CD1c-positive myeloid dendritic cell (primary cell): ENCODE results near the gene TOLLIP.
"Not testable (repeated sequence)": the region's sequence is repeated elsewhere in the genome, so short reads cannot be mapped to it uniquely, and the experiment has no call there.

Source experiments
- DNase-seq: peaks from one replicate; pipeline ENCODE4 v3.0.0-alpha.2; 2016; ENCODE audit errors: extremely low spot score

TOLLIP gene

GRCh38 chr11:1263010-1263409 is 46.4 kb downstream of the TOLLIP start:
- DNase-seq: no peak

- DNase-seq: peak; percentile 88
Observed at GRCh38 chr11:1262172-1263006, 47.0 kb downstream of the TOLLIP start.

DNA sequence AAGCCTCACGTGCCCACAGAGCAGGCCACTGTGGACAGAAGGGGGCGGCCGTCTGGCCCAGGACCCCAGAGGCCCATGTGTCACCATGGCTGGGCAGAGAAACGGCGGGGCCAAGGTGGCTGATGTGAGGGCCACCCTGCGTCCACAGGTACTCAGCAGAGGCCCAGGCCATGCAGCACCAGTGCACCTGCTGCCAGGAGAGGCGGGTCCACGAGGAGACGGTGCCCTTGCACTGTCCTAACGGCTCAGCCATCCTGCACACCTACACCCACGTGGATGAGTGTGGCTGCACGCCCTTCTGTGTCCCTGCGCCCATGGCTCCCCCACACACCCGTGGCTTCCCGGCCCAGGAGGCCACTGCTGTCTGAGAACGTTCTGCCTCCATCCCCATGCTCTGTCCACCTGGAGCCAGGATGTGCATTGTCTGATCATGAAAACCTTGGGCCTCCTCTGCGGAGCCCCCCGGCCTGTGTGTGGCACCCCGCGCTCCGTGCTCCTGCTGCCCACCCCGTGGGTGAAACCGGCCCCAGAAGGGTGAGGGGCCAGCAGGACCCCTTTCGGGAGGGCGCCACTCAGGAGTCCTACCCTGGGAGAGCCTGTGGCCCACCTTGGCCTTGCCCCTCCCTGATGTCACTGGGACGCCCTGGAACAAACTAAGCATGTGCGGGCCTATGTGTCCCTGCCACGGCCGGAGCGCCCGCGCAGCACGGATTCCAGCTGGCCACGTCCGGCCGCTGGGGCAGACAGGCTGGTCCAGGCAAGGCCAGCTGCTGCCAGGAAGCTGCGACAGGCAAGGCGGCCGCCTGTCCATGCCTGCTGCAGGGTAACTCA is 48.0 kb downstream of the TOLLIP start:
- no peak for DNase-seq

- DNase-seq: no peak
Observed at GRCh38 chr11:1260620-1261019, 48.8 kb downstream of the TOLLIP start.

GRCh38 chr11:1260023-1260501 is 49.4 kb downstream of the TOLLIP start:
- peak; percentile 34 for DNase-seq

DNA sequence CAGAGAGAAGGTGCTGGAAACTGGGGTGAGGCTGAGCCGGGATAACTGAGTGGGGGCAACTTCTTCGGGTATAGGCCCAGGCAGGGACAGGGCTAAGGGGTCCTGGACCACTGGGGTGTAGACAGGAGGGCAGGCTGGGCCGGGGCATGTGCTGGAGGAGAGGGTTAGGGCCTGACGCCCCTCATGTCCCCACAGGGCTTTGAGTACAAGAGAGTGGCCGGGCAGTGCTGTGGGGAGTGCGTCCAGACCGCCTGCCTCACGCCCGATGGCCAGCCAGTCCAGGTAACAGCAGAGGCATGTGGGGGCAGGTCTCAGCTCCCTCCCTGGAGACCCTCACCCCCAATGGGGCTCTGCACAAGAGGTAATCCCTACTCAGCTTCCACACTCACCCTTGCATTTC is 49.9 kb downstream of the TOLLIP start:
- no peak for DNase-seq

DNA sequence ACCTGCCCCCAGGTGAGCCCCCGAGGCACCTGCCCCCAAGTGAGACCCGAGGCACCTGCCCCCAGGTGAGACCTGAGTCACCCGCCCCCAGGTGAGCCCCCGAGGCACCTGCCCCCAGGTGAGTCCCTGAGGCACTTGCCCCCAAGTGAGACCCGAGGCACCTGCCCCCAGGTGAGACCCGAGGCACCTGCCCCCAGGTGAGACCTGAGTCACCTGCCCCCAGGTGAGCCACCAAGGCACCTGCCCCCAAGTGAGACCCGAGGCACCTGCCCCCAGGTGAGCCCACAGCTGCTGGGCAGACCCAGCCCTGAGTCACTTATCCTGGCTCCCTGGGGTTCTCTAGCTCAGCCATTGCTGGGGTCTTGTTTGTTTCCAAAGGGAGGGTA is 50.4 kb downstream of the TOLLIP start:
- no peak for DNase-seq

- no peak for DNase-seq
Observed at GRCh38 chr11:1258401-1259075, 50.9 kb downstream of the TOLLIP start.

GRCh38 chr11:1257916-1258315 is 51.5 kb downstream of the TOLLIP start:
- DNase-seq: no peak

- no peak for DNase-seq
Observed at GRCh38 chr11:1257366-1257765, 52.1 kb downstream of the TOLLIP start.

DNA sequence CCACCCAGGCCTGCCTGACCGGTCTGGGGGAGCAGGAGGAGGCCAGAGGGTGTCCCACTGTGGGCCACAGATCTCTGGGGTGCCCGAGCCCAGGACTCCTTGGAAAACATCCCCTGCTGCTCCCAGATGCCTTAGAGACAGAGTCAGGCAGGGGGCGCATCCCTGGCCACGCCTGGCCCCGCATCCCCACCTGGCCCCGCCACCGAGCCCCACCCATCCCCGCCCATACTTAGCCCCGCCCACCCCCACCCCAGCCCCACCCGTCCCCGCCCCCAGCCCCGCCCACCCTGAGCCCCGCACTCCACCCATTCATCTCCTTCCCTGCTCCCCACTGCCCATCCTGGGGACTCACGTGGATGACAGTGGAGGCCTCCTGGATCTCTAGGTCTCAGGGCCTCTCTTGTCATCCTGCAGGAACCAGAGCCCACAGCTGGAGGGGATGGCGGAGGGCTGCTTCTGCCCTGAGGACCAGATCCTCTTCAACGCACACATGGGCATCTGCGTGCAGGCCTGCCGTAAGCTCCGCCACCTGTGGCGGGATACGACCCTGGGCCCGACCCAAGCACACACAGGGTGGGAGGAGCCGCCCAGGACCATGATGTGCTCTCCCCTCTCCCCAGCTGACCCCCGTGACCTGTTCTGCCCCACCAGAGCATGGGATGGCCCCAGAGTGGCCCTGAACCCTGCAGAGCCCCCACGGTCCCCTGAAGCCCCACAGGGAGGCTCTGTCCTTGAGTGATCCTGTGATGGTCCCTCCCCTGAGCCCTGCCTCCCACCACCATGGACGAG is 53.0 kb downstream of the TOLLIP start:
- DNase-seq: no peak

DNA sequence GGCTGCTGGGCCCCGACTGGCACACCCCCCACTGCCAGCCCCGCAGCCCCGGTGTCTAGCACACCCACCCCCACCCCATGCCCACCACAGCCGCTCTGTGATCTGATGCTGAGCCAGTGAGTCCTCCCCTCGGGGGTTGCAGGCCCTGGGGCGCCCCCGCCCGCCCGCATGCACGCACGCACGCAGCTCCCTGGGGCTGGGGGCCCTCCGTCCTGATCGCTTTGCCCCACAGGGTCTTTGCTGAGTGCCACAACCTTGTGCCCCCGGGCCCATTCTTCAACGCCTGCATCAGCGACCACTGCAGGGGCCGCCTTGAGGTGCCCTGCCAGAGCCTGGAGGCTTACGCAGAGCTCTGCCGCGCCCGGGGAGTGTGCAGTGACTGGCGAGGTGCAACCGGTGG is 54.3 kb downstream of the TOLLIP start:
- no peak for DNase-seq

DNA sequence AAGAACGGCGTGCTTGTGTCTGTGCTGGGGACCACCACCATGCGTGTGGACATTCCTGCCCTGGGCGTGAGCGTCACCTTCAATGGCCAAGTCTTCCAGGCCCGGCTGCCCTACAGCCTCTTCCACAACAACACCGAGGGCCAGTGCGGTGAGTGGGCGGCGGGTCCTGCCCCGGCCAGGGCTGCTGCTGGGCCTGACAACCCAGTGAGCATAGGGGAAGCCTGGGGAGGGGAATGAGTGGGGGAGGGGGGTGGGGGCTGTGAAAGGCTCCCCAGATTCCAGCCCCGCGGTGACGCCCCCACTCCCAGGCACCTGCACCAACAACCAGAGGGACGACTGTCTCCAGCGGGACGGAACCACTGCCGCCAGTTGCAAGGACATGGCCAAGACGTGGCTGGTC is 54.7 kb downstream of the TOLLIP start:
- no peak for DNase-seq

DNA sequence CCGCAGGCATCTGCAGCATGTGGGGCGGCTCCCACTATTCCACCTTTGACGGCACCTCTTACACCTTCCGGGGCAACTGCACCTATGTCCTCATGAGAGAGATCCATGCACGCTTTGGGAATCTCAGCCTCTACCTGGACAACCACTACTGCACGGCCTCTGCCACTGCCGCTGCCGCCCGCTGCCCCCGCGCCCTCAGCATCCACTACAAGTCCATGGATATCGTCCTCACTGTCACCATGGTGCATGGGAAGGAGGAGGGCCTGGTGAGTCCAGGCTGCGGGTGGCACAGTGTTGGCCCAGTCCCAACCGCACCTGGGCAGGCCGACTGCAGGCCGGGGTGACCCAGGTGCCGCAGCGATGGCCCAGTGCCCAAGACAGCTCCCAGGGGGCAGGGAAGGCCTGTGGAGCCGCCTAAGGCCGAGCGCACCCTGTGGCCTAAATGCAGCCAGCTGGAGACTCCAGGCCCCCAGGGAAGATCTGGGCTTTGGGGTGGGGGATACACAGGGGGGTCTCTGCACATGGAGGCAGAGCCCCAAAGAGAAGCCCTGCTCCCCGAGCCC is 55.3 kb downstream of the TOLLIP start:
- no peak for DNase-seq

DNA sequence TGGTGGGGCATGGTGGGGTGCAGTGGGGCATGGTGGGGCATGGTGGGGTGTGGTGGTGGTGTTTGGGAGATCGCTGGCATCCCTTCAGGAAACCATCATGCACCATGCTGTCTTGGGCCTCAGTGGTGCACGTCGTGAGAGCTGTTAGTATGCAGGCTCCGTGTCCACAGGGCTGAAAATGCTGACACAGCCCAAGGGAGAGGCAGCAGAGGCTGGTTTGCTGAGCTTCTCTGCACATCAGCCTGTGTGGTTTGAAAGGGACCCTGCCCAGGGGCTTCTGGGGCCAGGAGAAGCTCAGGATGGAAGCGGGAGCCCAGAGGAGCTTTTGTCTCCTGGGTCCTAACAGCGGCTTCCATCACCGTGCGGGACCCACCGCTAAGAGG is 56.3 kb downstream of the TOLLIP start:
- DNase-seq: no peak

- DNase-seq: no peak
Observed at GRCh38 chr11:1252371-1253102, 56.9 kb downstream of the TOLLIP start.

GRCh38 chr11:1251236-1251770 is 58.1 kb downstream of the TOLLIP start:
- DNase-seq: no peak

DNA sequence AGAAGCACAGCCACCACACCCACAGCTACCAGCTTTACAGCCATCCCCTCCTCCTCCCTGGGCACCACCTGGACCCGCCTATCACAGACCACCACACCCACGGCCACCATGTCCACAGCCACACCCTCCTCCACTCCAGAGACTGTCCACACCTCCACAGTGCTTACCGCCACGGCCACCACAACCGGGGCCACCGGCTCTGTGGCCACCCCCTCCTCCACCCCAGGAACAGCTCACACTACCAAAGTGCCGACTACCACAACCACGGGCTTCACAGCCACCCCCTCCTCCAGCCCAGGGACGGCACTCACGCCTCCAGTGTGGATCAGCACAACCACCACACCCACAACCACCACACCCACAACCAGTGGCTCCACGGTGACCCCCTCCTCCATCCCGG is 59.0 kb downstream of the TOLLIP start:
- DNase-seq: not testable (repeated sequence)

GRCh38 chr11:1248951-1249350 is 60.5 kb downstream of the TOLLIP start:
- DNase-seq: not testable (repeated sequence)

DNA sequence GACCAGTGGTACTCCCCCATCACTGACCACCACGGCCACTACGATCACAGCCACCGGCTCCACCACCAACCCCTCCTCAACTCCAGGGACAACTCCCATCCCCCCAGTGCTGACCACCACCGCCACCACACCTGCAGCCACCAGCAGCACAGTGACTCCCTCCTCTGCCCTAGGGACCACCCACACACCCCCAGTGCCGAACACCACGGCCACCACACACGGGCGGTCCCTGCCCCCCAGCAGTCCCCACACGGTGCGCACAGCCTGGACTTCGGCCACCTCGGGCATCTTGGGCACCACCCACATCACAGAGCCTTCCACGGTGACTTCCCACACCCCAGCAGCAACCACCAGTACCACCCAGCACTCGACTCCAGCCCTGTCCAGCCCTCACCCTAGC is 62.4 kb downstream of the TOLLIP start:
- not testable (repeated sequence) for DNase-seq
